Midbrain (tissue), 1 donor: ENCODE data around the gene MLEC.

Source experiments
- DNase-seq: peaks from one replicate; lab custom pipeline; 2025; lab: John Stamatoyannopoulos, UW

Gene MLEC

DNA sequence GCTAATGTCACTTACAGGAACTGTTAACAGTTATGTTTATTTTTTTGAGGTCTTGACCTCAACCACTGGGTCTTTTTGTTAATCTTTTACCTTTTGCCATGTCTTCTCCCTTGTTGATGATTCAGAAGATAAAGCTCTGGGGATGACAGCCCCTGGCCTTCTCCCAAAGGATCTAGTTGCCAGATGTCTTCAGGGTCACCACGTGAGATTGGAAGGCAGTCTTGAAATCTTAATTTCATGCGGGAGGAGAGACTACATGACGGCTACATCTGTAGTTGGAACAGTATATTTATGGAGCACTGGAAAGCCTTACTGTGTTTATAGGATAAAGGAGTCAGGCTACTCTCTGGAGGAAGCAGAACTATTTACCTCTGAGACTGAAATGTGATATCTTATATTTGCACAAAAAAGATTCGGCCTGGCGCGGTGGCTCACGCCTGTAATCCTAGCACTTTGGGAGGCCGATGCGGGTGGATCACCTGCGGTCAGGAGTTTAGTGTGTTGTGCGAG lies 5.6 kb downstream of the MLEC start:
- no peak for DNase-seq

DNA sequence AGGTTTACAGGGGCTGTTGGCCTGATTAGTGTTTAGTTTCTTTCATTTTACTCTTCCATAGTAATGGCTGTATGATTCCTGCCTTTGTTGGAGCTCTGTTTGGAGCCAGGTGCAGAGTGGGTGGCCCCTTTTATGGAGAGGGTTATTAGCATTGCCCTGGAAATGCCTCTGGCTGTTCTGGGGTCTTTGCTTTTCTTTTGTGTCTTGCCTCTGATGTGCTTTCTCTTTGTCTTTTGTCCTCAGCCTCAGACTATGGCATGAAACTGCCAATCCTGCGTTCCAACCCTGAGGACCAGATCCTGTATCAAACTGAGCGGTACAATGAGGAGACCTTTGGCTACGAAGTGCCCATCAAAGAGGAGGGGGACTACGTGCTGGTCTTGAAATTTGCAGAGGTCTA lies 6.9 kb downstream of the MLEC start:
- no peak for DNase-seq

DNA sequence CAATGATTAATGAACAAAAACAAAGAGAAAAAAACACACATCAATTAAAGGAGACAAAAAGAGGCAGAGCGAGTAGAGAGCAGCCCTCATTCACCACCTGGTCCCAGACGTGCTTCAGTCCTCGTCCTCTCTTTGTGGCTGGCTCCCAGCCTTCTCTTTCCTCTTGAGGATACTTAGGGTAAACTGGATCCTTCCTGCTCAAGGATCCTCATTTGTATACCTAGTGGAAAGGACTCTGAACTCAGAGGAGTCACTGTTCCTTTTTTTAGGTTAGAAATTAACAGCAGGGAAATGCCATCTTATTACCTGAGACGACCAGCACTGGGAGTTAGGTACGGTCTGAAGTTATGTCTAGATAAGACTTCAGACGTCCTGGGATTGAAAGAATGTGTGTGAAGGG lies 9.7 kb downstream of the MLEC start:
- DNase-seq, result no peak

DNA sequence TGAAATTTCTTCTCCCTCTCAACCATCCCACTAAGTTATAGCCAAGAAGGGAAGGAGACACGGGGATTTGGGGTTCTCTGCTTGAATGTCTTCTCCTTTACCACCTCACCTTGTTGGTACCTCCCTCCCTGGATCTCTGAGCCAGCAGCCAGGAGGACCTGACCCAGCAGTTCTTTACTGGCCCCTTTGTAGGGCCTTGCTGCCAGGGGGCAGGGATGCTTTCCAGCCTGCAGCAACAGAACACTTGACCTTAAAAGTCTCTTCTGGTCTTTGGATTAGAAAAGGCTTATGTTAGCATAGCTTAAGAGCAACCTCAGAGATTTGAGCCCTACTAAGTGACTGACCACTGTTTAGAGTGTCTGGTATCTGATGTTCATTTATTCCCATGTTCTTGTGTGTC lies 10.4 kb downstream of the MLEC start:
- DNase-seq, result no peak

GRCh38 chr12:120698665-120699064 lies 11.7 kb downstream of the MLEC start:
- DNase-seq, result no peak

DNA sequence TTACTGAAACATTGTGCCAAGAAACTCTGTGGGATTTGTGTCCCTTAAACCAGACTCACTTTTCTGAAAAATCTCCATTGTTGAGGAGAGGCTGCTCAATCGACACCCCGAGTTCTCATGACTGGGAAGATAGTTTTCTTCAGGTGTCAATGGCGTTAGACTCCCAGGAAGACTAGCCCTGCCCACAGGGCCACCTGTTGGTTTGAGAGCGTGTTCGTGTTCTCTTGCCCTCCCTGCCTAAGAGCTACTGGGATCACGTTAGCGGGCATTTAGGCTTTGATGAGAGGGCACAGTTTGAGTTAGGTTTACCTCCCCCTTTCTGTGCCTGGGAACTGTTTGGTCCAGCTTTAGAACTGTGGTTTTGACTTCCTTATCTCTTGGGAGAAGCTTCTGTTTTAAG lies 12.6 kb downstream of the MLEC start:
- DNase-seq, result no peak

DNA sequence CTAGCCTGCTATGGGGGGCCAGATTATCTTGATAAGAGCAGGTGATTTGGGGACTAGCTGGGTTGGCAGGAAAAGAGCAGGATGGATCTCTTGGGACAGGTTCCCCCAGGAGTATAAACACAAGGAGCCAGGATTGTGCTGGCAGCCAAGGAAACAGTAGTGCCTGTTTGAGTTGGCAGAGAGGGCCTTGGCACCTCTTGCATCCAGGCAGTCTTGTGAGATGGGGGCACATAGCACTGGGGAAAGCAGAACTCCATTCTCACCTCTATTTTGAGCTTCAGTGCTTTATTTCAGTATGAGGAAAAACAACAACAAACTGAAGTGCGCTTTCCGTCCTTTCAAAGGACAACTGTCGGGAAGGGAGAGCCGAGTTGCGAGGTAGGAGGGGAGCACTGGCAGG lies 13.9 kb downstream of the MLEC start:
- DNase-seq, result no peak

DNA sequence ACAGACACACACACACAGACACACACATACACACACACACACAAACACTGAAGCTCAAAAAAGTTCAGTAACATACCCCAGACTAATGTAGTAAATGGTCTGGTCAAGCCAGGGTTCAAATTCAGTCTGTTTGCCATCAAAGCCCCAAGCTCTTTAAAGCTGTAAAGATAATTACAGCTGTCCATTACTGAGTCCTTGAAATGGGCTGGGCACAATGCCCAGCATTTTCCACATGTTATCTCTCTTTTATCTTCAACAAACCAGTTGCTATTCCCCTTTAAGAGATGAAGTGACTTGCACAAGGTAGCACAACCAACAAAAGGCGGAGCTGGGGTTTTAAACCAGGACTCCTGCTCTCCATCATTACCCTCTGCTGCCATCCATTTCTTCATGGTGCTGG lies 15.7 kb downstream of the MLEC start:
- no peak for DNase-seq

GRCh38 chr12:120703311-120703942 lies 16.5 kb downstream of the MLEC start:
- no peak for DNase-seq

GRCh38 chr12:120705618-120706017 lies 18.7 kb downstream of the MLEC start:
- DNase-seq, result no peak

GRCh38 chr12:120706029-120706428 lies 19.1 kb downstream of the MLEC start:
- no peak for DNase-seq

DNA sequence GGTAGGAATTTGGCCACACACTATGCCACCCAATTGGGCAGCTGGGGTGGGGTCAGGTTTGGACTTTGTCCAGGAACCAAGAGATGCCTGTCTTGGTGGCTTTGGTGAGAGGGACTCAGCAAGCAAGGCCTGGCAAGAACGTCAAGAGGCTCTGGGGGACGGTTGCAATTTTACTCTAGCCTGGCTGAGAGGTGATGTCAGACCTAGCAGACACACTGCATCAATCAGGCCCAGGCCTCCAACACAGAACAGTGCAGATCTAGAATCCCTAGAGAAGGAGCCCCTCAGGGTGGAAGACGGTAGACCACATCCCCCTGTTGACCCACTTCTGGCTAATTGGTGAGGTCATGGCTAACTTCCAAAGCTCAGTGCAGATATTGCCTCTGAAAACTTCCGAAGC lies 21.7 kb downstream of the MLEC start:
- no peak for DNase-seq

DNA sequence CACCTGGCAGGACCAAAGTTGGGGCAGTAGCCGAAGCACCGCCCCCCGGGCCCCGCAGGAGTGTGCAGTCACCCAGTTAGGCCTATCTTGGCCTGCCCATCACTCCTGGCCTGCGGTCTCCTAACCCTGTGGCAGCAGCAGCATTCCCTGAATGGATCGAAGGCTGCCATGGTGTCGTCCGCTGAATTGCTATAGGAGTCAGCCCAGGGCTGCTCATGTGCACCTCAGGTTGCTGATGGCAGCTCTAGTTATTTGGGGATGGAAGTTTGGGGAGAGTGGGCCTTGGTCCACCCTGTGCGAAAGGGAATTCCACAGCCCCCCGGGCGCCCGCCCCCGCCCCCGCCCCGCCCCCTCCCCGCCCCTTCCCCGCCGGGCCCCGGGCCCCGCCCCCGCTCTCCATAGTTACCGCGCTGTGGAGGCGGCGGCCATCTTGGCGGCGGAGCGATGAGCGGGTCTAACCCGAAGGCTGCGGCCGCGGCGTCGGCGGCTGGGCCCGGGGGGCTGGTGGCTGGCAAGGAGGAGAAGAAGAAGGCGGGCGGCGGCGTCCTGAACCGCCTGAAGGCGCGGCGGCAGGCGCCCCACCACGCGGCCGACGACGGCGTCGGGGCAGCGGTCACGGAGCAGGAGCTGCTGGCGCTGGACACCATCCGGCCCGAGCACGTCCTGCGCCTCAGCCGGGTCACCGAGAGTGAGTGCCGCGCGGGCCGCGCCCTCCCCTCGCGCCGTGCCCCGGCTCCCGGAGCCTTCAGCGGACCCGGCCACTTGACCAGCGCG lies 23.3 kb downstream of the MLEC start, which contains the start of gene UNC119B:
TSS of gene UNC119B (plus strand) at position 428 of the 774 bp plus-strand sequence. CDS start at position 445, 17 bp downstream.
- peak; percentile 62 for DNase-seq

DNA sequence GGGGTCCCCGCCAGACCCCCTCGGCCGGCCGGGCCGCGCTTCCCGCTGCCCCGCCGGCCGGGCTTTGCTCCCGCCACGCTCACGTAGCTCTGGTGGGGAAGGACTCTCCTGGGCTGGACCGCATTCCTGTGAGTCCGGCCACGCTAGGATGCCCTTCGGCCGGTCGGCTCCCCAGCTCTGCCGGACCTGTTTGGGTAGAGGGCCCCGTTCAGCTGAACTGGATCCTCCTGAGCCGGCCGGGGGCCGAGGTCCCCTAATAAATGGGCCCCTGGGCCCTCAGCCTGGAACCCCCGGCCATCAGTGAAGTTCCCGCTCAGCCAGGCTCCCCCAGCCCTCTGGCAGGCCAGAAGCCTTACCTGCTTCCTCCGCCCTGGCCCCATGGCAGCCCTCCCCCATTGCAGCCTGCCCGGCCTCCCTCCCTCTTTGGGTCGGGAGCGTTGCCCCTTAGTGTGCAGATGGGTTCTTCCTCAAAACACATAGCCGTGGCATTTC lies 23.9 kb downstream of the MLEC start:
- no peak for DNase-seq

DNA sequence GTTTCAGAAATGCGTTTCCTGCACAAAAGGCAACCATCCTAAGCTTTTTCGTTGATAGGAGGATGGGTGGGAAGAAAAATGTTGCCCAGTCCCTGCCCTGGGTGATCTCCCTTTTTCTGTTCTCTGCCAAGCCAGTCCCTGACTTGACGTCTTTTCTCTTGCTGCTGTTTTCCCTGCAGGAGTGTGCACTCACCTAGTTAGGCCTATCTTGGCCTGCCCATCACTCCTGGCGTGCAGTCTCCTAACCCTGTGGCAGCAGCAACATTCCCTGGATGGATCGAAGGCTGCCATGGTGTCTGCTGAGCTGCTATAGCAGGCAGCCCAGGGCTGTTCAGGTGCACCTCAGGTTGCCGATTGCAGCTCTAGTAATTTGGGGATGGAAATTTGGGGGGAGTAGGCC lies 24.5 kb downstream of the MLEC start:
- no peak for DNase-seq

GRCh38 chr12:120712610-120713009 lies 25.7 kb downstream of the MLEC start:
- DNase-seq, result no peak

DNA sequence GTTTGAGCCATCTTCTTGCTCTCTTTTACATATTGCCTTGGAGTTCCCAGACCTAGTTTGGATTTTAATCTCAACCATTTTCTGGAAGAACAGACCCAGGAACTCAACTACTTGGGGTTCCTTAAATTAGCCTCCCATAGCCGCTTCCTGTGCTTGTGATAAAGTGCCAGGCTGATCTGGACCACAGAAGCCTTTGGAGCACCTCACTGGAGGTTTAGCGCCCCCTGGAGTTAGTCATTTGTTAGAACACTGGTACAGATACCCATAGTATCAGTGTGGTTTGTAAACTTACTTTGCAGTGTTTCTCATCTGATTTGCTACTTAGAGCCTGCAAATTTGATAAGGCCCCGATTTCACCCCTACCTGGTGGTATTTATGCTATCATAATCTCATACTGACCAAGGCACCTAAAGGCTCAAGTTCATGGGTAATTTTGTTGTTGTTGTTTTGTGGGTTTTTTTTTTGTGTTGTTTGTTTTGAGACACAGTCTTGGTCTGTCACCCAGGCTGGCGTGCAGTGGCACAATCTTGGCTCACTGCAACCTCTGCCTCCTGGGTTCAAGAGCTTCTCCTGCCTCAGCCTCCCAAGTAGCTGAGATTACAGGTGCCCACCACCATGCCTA lies 27.0 kb downstream of the MLEC start:
- peak; percentile 82 for DNase-seq

GRCh38 chr12:120718055-120718454 lies 31.1 kb downstream of the MLEC start:
- no peak for DNase-seq

GRCh38 chr12:120719072-120719471 lies 32.1 kb downstream of the MLEC start:
- DNase-seq, result no peak

GRCh38 chr12:120719496-120720233 lies 32.7 kb downstream of the MLEC start:
- no peak for DNase-seq

- DNase-seq, result peak; percentile 61
Observed at GRCh38 chr12:120720234-120720986, 33.5 kb downstream of the MLEC start.
